Loucy (cell line): Measurements from ENCODE around the gene SF3B4.

Experiments
- CTCF ChIP-seq: fragments of 200-600 bp; sonication (generic); conservative IDR thresholded peaks from 2 replicates; pipeline ENCODE4 v1.5.1; 2014; ENCODE audit warnings: mild to moderate bottlenecking, antibody characterized with exemption, low read length
- EZH2phosphoT487 ChIP-seq: fragments of 200-600 bp; IDR thresholded peaks from 2 replicates; pipeline ENCODE4 v1.6.1; 2018; ENCODE audit warnings: antibody characterized with exemption, mild to moderate bottlenecking, moderate library complexity, borderline replicate concordance

- TF ChIP-seq CTCF (no peak), EZH2phosphoT487 (no peak)
Measured at GRCh38 chr1:149923626-149924025, 4.0 kb downstream of the SF3B4 start.
